NCI-H1048 (cell line): Measurements from ENCODE around the gene LRRC3.

ENCODE experiments used
- DNase-seq: peaks from one replicate; lab custom pipeline; 2025; lab: John Stamatoyannopoulos, UW

Gene LRRC3

DNA sequence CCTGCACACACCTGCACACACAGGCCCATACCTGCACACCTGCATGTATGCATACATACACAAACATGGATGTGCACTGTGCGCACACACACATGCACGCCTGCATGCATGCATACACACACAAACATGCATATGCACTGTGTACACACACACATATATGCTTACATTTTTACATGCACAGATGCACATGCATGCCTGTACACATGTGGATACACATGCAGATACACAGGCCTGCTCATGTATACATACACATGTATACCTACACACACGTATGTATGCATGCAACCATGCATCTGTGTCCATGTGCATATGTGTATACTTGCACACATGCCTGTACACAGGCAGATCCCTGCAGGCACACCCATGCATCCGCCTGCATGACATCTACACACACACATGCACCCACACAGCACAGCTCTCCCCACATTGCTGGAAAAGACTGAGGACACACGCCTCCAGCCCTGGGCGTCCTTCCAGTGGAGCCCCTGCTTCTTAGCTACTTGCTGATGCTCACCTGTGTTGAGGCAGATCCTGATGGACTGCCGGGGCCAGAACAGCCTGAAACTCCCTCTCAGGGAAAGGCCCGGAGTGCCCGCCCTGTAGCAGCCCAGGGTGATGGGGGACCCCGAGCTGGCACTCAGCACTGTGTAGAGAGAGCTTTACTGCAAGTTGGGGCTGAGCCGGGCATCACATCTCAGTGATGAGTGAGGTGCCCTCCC, 56.1 kb downstream of the LRRC3 start:
- DNase-seq = no peak
